T-helper 22 cell (primary cell): Measurements from ENCODE around the gene SEMA4F.
"Not testable (repeated sequence)": the region's sequence is repeated elsewhere in the genome, so short reads cannot be mapped to it uniquely, and the experiment has no call there.

Experiments used
- DNase-seq: peaks from one replicate; pipeline ENCODE4 v3.0.0-alpha.2; 2020; ENCODE audit warnings: low read depth

The SEMA4F gene

GRCh38 chr2:74653985-74654882, at the start of gene SEMA4F:
SEMA4F (plus strand) TSS chr2:74654247; CDS start chr2:74654377, 130 bp downstream.
- DNase-seq: peak; percentile 90

- DNase-seq: no peak
Observed at GRCh38 chr2:74606927-74607326, 47.1 kb upstream of the SEMA4F start.

- no peak for DNase-seq
Observed at GRCh38 chr2:74617122-74617521, 36.9 kb upstream of the SEMA4F start.

- no peak for DNase-seq
Observed at GRCh38 chr2:74618410-74619083, 35.5 kb upstream of the SEMA4F start.

GRCh38 chr2:74619651-74620297, 34.3 kb upstream of the SEMA4F start:
- DNase-seq: no peak

GRCh38 chr2:74620671-74621070, 33.4 kb upstream of the SEMA4F start:
- no peak for DNase-seq

- DNase-seq: no peak
Observed at GRCh38 chr2:74625658-74626425, 28.2 kb upstream of the SEMA4F start.

GRCh38 chr2:74628538-74629105, 25.4 kb upstream of the SEMA4F start:
- DNase-seq: no peak

GRCh38 chr2:74630454-74630853, 23.6 kb upstream of the SEMA4F start:
- DNase-seq: not testable (repeated sequence)

- DNase-seq: no peak
Observed at GRCh38 chr2:74632209-74632938, 21.7 kb upstream of the SEMA4F start.

- DNase-seq: no peak
Observed at GRCh38 chr2:74632939-74633312, 21.1 kb upstream of the SEMA4F start.

- DNase-seq: no peak
Observed at GRCh38 chr2:74639550-74639949, 14.5 kb upstream of the SEMA4F start.

- DNase-seq: no peak
Observed at GRCh38 chr2:74645344-74645743, 8.7 kb upstream of the SEMA4F start.

- no peak for DNase-seq
Observed at GRCh38 chr2:74646201-74646600, 7.8 kb upstream of the SEMA4F start.

- no peak for DNase-seq
Observed at GRCh38 chr2:74646834-74647482, 7.1 kb upstream of the SEMA4F start.

GRCh38 chr2:74648009-74648443, 6.0 kb upstream of the SEMA4F start, which contains the start of gene M1AP:
M1AP (minus strand) TSS chr2:74648330; CDS start chr2:74640275, 8,055 bp downstream.
- no peak for DNase-seq

GRCh38 chr2:74653589-74653984, 460 bp upstream of the SEMA4F start:
- no peak for DNase-seq

GRCh38 chr2:74655579-74655978, 1.5 kb downstream of the SEMA4F start:
- DNase-seq: no peak

GRCh38 chr2:74658516-74658915, 4.5 kb downstream of the SEMA4F start:
- no peak for DNase-seq

- DNase-seq: no peak
Observed at GRCh38 chr2:74659462-74659861, 5.4 kb downstream of the SEMA4F start.
